Gastroesophageal sphincter (tissue), 3 donors: ENCODE data around the gene KCNS3.

Source experiments
- EP300 ChIP-seq: sonication (generic); formaldehyde crosslinking; IDR thresholded peaks from one replicate; pipeline ENCODE4 v1.6.1; 2017; ENCODE audit warnings: antibody characterized with exemption, mild to moderate bottlenecking
- TF ChIP-seq, protein P1 (sequence below), 4 experiments: fragments of 200-600 bp in 2 of 4; fragments of 450-650 bp in 2 of 4; sonication (generic) in 1 of 4; IDR thresholded peaks; one replicate each; pipeline ENCODE4 v1.5.1; 2017 to 2019; ENCODE audit warnings: antibody characterized with exemption in 4 of 4, mild to moderate bottlenecking in 2 of 4, moderate library complexity in 2 of 4

DNA sequence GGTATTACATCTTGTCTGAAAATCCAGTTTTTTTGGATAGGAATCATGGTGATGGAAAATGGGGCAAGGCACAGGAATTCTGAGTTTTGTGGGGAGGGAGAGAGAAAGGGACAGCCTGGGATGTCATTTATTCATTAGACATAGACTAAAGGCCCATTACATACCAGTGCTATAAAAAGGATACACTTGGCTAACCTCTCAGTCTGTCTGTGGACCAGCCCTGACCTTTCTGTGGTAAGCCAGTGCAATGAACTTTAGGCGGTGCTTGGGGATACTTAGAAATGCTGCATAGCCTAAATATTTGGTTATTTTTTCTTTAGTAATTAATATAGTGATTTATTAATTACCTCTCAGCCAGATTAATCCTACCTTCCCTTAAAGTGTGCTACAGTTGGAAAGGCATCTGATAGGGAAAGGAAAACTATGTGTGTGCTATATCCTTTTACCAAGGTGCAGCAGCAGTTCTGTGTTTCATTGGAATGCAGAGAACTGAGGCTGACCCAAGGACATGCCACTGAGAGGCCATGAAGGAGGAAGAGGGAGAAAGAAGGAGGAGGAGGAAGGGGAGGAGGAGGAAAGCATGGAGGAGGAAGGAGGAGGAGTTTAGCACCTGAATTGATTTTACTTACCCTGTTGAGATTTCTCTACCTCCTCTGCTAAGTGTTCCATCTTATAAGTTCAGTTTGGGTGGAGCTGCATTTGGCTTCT lies 37.5 kb downstream of the KCNS3 start:
- TF ChIP-seq, protein P1, sequence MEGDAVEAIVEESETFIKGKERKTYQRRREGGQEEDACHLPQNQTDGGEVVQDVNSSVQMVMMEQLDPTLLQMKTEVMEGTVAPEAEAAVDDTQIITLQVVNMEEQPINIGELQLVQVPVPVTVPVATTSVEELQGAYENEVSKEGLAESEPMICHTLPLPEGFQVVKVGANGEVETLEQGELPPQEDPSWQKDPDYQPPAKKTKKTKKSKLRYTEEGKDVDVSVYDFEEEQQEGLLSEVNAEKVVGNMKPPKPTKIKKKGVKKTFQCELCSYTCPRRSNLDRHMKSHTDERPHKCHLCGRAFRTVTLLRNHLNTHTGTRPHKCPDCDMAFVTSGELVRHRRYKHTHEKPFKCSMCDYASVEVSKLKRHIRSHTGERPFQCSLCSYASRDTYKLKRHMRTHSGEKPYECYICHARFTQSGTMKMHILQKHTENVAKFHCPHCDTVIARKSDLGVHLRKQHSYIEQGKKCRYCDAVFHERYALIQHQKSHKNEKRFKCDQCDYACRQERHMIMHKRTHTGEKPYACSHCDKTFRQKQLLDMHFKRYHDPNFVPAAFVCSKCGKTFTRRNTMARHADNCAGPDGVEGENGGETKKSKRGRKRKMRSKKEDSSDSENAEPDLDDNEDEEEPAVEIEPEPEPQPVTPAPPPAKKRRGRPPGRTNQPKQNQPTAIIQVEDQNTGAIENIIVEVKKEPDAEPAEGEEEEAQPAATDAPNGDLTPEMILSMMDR (IDR thresholded peaks at IDR 0.05): no peak
- TF ChIP-seq EP300: no peak
